ENCODE results near the gene PLPP1.

DNA sequence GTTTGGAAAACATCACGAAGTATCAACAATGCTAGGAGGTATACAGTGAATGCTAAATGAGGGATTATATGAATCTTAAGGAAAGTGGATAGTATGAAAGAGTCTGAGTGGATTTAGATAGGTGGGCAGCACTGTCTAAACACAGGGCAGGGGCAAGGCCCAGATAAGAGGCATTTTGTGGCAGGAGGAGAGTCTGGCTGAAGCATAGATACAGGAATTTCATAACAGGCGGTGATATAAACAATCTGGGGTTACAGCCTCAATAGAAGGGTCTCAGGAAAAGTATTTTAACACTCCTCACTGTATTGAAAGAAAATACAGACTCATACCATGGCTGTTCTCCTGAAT lies 96.9 kb downstream of the PLPP1 start:
- TF ChIP-seq CTCF (IDR thresholded peaks at IDR 0.05) (no peak), POLR2A (IDR thresholded peaks at IDR 0.05) (no peak)

Data from right lobe of liver (tissue), 4 donors.